Measurements from ENCODE around the gene SRPRB.

DNA sequence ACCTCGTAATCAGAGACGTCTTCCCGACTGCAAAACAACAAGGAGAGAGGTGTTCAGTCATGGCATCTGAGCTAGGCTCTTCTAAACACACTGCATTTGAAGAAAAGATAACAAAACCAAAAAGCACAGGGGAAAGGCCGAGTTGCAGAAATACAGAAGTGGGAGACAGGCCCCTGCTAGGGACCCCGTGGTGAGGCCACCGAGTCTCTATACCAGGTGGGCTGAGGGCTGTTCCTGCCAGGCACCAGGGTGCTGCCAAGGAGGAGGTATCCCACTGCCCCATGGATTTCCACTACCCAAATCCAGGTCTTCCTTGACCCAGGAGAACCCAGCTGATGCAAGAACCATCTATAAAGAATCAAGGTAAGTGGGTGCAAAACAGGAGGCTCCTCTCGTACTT, 59.0 kb downstream of the SRPRB start:
- TF ChIP-seq, protein P1, sequence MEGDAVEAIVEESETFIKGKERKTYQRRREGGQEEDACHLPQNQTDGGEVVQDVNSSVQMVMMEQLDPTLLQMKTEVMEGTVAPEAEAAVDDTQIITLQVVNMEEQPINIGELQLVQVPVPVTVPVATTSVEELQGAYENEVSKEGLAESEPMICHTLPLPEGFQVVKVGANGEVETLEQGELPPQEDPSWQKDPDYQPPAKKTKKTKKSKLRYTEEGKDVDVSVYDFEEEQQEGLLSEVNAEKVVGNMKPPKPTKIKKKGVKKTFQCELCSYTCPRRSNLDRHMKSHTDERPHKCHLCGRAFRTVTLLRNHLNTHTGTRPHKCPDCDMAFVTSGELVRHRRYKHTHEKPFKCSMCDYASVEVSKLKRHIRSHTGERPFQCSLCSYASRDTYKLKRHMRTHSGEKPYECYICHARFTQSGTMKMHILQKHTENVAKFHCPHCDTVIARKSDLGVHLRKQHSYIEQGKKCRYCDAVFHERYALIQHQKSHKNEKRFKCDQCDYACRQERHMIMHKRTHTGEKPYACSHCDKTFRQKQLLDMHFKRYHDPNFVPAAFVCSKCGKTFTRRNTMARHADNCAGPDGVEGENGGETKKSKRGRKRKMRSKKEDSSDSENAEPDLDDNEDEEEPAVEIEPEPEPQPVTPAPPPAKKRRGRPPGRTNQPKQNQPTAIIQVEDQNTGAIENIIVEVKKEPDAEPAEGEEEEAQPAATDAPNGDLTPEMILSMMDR (IDR thresholded peaks at IDR 0.05): no peak
- TF ChIP-seq EP300 (IDR thresholded peaks at IDR 0.05): no peak
- TF ChIP-seq POLR2A (IDR thresholded peaks at IDR 0.05): no peak
- no peak for TF ChIP-seq POLR2AphosphoS5 (IDR thresholded peaks at IDR 0.05)
